Colonic mucosa (tissue), 4 donors: ENCODE data around the gene ARHGAP36. TPM values are rescaled to one million over a fixed set of nuclear protein-coding genes. Genes with fewer than 3 reads are reported as not detected.

ENCODE experiments used
- DNase-seq: peaks from one replicate; pipeline ENCODE4 v3.0.0-alpha.2; 2020
- H3K27ac ChIP-seq: fragments of 200-600 bp; one replicate; pipeline ENCODE4 v1.8.0; 2021
- H3K27me3 ChIP-seq: fragments of 200-600 bp; one replicate; pipeline ENCODE4 v1.8.0; 2021
- H3K36me3 ChIP-seq: fragments of 200-600 bp; one replicate; pipeline ENCODE4 v1.8.0; 2021
- H3K4me1 ChIP-seq: fragments of 200-600 bp; one replicate; pipeline ENCODE4 v1.8.0; 2021; ENCODE audit warnings: mild to moderate bottlenecking
- H3K4me3 ChIP-seq: fragments of 200-600 bp; one replicate; pipeline ENCODE4 v1.8.0; 2021
- H3K9ac ChIP-seq, 2 donors: one replicate each; pipeline ENCODE4 v1.7.0; 2013; ENCODE audit warnings: control low read depth in 2 of 2, low read depth in 2 of 2, low read length in 2 of 2
- H3K9me3 ChIP-seq: fragments of 200-600 bp; one replicate; pipeline ENCODE4 v1.8.0; 2021
- intact Hi-C: fragments of 100-400 bp; cut with DNase I; formaldehyde crosslinking; loops from one replicate; pipeline ENCODE4 v1.14.1; 2022
- total RNA-seq, 2 donors: library from RNA; stranded (reverse); fragmentation: NEBNext Ultra II Directional in 1 of 2; extraction: Animal tissue kit (Norgen Biotek cat#: 25700) in 1 of 2; gene quantifications; one replicate each; pipeline ENCODE4 v1.2.1, GENCODE V29; 2021
- TF ChIP-seq, protein P1 (sequence below): fragments of 200-600 bp; IDR thresholded peaks from one replicate; pipeline ENCODE4 v1.8.0; 2022; ENCODE audit warnings: antibody characterized with exemption, mild to moderate bottlenecking
- donor health status: healthy.
- donor health status: DM: no; HTN: no; CAD: no.
- donor health status: DM: no; HTN: no; CAD: no.

ARHGAP36 gene
- total RNA-seq, 2 donors from 2014 or later = 0.66 TPM; not detected in 1

DNA sequence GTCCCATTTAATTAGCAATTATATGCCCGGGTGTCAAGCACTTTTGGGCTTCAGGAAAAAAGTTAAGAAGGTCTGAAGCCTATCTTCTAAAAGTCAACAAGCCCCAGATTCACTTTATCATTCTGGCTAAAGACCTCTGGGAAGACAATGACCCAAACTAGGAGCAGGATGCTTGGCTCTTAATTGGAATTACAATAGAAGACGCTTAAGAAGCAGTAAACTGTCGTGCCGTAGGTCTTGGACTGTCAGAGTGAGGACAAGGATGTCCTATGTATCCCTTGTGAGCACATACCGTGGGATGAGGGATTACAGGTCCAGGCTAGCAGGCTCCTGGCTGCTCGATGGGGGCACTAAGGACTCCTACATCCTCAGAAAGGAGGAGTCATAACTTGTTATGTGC, 3.2 kb upstream of the ARHGAP36 start:
- Histone ChIP-seq H3K9me3 (no peaks in the 10 kb centered on the region), H3K4me3 (no peak overlapping the region), H3K27me3 (no peaks in the 10 kb centered on the region), H3K9ac (no peak overlapping the region), H3K27ac (no peak overlapping the region), H3K36me3 (no peaks in the 10 kb centered on the region), H3K4me1 (no peaks in the 10 kb centered on the region)
- no peak for DNase-seq
- intact Hi-C loops = no loop called here
- TF ChIP-seq, protein P1, sequence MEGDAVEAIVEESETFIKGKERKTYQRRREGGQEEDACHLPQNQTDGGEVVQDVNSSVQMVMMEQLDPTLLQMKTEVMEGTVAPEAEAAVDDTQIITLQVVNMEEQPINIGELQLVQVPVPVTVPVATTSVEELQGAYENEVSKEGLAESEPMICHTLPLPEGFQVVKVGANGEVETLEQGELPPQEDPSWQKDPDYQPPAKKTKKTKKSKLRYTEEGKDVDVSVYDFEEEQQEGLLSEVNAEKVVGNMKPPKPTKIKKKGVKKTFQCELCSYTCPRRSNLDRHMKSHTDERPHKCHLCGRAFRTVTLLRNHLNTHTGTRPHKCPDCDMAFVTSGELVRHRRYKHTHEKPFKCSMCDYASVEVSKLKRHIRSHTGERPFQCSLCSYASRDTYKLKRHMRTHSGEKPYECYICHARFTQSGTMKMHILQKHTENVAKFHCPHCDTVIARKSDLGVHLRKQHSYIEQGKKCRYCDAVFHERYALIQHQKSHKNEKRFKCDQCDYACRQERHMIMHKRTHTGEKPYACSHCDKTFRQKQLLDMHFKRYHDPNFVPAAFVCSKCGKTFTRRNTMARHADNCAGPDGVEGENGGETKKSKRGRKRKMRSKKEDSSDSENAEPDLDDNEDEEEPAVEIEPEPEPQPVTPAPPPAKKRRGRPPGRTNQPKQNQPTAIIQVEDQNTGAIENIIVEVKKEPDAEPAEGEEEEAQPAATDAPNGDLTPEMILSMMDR = no peak

DNA sequence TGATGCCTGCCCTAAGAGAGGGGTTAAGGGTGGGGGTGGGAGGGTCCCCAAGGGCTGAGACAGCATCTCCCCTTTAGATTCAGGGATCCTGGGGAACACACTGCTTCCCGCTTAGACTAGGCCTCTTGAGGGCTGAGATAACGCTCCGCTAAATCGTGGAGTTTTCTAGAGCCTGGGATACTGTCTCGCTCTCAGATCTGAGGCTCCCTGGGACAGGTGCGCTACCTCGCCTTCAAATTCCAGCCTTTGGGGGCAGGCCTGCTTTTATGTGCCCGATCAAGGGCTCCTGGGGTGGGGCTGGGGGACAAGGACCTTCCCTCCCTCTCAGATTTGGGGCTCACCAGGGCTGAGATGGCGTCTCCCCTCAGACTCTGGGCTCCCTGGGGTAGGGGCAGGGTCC, 440 bp upstream of the ARHGAP36 start:
- no peak overlapping the region for H3K4me3 ChIP-seq
- no peaks in the 10 kb centered on the region for H3K27me3 ChIP-seq
- intact Hi-C loops = no loop called here
- no peak overlapping the region for H3K9ac ChIP-seq
- DNase-seq = no peak
- no peaks in the 10 kb centered on the region for H3K4me1 ChIP-seq
- H3K27ac ChIP-seq = no peak overlapping the region
- TF ChIP-seq, protein P1 = no peak
- H3K36me3 ChIP-seq = no peaks in the 10 kb centered on the region
- no peaks in the 10 kb centered on the region for H3K9me3 ChIP-seq

DNA sequence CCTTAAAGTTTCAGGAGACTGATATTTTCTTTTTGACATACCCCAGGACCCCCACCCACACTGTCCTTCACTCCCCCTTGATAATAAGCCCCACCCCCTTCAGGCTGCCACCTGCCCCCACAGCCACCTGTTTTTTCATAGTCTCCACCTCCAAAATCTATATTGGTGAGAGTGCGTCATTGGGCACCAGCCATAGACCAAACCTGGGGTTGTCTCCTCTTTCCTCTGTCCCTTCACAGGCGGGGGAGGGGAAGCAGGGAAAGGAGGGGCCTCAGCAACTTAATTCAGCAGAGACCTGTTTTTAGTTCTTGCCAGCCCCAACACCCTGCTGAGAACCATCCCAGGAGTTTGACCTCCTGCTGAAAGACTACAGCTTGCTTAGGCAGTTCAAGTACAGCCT, 1.1 kb downstream of the ARHGAP36 start:
- Histone ChIP-seq H3K4me1 (no peaks in the 10 kb centered on the region), H3K9me3 (no peaks in the 10 kb centered on the region), H3K27ac (no peak overlapping the region), H3K4me3 (no peak overlapping the region), H3K36me3 (no peaks in the 10 kb centered on the region), H3K9ac (no peak overlapping the region), H3K27me3 (no peaks in the 10 kb centered on the region)
- TF ChIP-seq, protein P1 = no peak
- no peak for DNase-seq
- intact Hi-C loops = no loop called here

DNA sequence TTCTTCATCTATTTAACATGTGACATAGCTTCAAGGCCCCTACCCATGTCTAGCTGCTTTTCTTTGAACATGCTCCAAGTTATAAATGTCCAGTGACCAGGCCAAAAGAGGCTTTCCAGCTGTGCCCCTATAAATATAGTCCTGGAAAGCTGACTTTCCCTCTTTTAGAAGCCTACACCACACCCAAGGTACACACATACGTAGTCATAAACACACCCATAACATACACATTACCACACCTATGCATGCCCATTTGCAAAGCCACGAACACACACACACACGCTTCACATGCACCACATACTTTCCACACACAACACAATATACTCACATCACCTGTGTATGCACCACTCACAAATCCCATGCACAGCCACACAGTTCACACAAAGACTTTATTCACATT, 2.0 kb downstream of the ARHGAP36 start:
- Histone ChIP-seq H3K4me1 (no peaks in the 10 kb centered on the region), H3K9me3 (no peaks in the 10 kb centered on the region), H3K4me3 (no peak overlapping the region), H3K9ac (no peak overlapping the region), H3K36me3 (no peaks in the 10 kb centered on the region), H3K27me3 (no peaks in the 10 kb centered on the region), H3K27ac (no peak overlapping the region)
- TF ChIP-seq, protein P1 = no peak
- no peak for DNase-seq
- intact Hi-C loops = no loop called here

DNA sequence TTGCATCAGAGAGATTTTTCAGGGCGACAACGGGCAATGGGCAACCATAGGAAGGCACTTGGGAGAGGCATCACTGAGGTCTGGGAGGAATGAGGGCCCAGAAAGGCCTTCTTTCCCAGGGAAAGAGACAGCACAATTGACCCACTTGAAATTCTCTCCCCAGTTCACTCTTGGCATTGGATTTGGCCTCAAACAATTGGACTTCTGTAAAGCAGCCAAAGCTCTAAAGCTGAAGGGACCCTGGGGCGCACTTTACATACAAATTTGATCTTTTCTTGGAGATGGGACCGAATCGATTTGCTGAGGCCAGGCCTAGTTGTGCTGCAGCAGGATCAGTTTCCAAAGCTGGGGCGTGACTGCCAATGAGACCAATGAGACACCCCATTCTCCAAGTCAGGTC, 3.2 kb downstream of the ARHGAP36 start:
- Histone ChIP-seq H3K4me3 (no peak overlapping the region), H3K27ac (no peak overlapping the region), H3K9ac (no peak overlapping the region), H3K4me1 (no peaks in the 10 kb centered on the region), H3K36me3 (no peaks in the 10 kb centered on the region), H3K9me3 (no peaks in the 10 kb centered on the region), H3K27me3 (no peaks in the 10 kb centered on the region)
- intact Hi-C loops = no loop called here
- TF ChIP-seq, protein P1 = no peak
- DNase-seq = no peak

DNA sequence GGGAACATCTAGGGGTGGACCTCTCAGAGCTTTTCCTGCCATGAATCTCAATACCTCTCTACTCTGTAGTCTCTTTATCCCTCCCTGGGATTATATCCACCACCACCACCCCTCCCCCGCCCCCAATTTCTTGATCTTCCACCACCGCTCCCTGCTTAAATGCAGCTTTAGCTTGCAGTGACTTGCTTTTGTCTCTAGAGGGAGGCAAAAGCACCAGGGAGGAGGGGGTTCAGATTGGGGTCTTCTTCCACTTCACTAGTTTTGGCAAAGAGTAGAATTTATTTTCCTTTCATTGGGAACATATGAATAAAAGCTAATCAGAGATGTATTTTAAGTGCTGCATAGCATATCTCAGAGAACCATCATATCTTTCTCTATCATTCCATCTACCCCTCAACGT, 5.5 kb downstream of the ARHGAP36 start:
- H3K27ac ChIP-seq = no peak overlapping the region
- no peaks in the 10 kb centered on the region for H3K36me3 ChIP-seq
- TF ChIP-seq, protein P1 = no peak
- no peak overlapping the region for H3K9ac ChIP-seq
- peaks cover 7% of the 10 kb centered on the region for H3K27me3 ChIP-seq
- no peak overlapping the region for H3K4me3 ChIP-seq
- DNase-seq = no peak
- intact Hi-C loops = no loop called here
- no peaks in the 10 kb centered on the region for H3K9me3 ChIP-seq
- no peaks in the 10 kb centered on the region for H3K4me1 ChIP-seq
